A673 (cell line): ENCODE measurements around the gene KRTAP10-5. TPM values are rescaled to one million over a fixed set of nuclear protein-coding genes. Genes with fewer than 3 reads are reported as not detected.
"Not testable (repeated sequence)": the region's sequence is repeated elsewhere in the genome, so short reads cannot be mapped to it uniquely, and the experiment has no call there.

Source experiments
- BruUV-seq: library from RNA; stranded (reverse); fragments of 400-500 nt; replicated peaks from 2 replicates; lab custom pipeline; 2021; lab: Mats Ljungman, UMichigan
- CTCF ChIA-PET: fragments of 300-600 bp; sonication (Branson Sonifier 250); formaldehyde crosslinking; loops from one replicate; lab custom pipeline; 2022; ENCODE audit warnings: antibody characterized with exemption; lab: Charles Lee
- POLR2A ChIA-PET: fragments of 300-600 bp; sonication (Branson Sonifier 250); formaldehyde crosslinking; loops from one replicate; lab custom pipeline; 2022; ENCODE audit warnings: antibody characterized with exemption; ENCODE audit not compliant: low non-redundant PET; lab: Charles Lee
- DNase-seq: peaks from one replicate; pipeline ENCODE4 v3.0.0-alpha.2; 2015; ENCODE audit warnings: low spot score
- H3K27ac ChIP-seq: fragments of 200-600 bp; sonication (generic); 2 replicates; pipeline ENCODE4 v1.5.1; 2016; ENCODE audit warnings: mixed run types, low read depth, mild to moderate bottlenecking, mixed read lengths, antibody characterized with exemption, low read length; ENCODE audit not compliant: poor library complexity, severe bottlenecking
- H3K27me3 ChIP-seq: fragments of 200-600 bp; sonication (generic); replicated peaks from 2 replicates; pipeline ENCODE4 v1.6.1; 2017; ENCODE audit warnings: mixed run types, low read depth, mild to moderate bottlenecking, mixed read lengths, antibody characterized with exemption, low read length; ENCODE audit not compliant: insufficient read depth, poor library complexity
- H3K36me3 ChIP-seq: fragments of 200-600 bp; sonication (generic); 2 replicates; pipeline ENCODE4 v1.6.1; 2016; ENCODE audit warnings: mixed run types, mild to moderate bottlenecking, mixed read lengths, antibody characterized with exemption, low read length; ENCODE audit not compliant: insufficient read depth, poor library complexity, severe bottlenecking
- H3K4me1 ChIP-seq: fragments of 200-600 bp; sonication (generic); 2 replicates; pipeline ENCODE4 v1.6.1; 2017; ENCODE audit warnings: mixed run types, mild to moderate bottlenecking, mixed read lengths, antibody characterized with exemption, low read length; ENCODE audit not compliant: insufficient read depth, poor library complexity, severe bottlenecking
- H3K4me3 ChIP-seq: fragments of 200-600 bp; sonication (generic); 2 replicates; pipeline ENCODE4 v1.5.1; 2016; ENCODE audit warnings: low read depth, mixed run types, mild to moderate bottlenecking, mixed read lengths, low read length; ENCODE audit not compliant: poor library complexity, severe bottlenecking
- H3K9me3 ChIP-seq: fragments of 200-600 bp; sonication (generic); 2 replicates; pipeline ENCODE4 v1.6.1; 2016; ENCODE audit warnings: mixed run types, low read depth, mild to moderate bottlenecking, mixed read lengths, antibody characterized with exemption, low read length; ENCODE audit not compliant: poor library complexity, severe bottlenecking
- CTCF ChIP-seq: fragments of 300-800, 200-600 bp; sonication (generic); conservative IDR thresholded peaks from 2 replicates; pipeline ENCODE4 v1.5.1; 2017; ENCODE audit warnings: low read depth, mild to moderate bottlenecking, antibody characterized with exemption, low read length, moderate library complexity, mixed read lengths
- EZH2 ChIP-seq: fragments of 200-600 bp; sonication (generic); IDR thresholded peaks from 2 replicates; pipeline ENCODE4 v1.6.1; 2017; ENCODE audit warnings: borderline replicate concordance, low read depth, mild to moderate bottlenecking, mixed read lengths, antibody characterized with exemption, low read length; ENCODE audit not compliant: poor library complexity, severe bottlenecking
- intact Hi-C: fragments of 100-400 bp; cut with micrococcal nuclease; formaldehyde crosslinking; loops from one replicate; pipeline ENCODE4 v1.10.0; 2022; ENCODE audit not compliant: unreplicated experiment
- total RNA-seq: library from RNA; stranded (reverse); gene quantifications from 2 replicates; pipeline ENCODE4 v1.2.3, GENCODE V29; 2021

KRTAP10-5 gene
- total RNA-seq, 1 experiment from 2014 or later = not detected

- BruUV-seq = no TSS peak
- no peaks in the 10 kb centered on the region for H3K9me3 ChIP-seq
These were observed 28.3 kb downstream of the KRTAP10-5 start for GRCh38 chr21:44552136-44552535.

GRCh38 chr21:44551340-44551961 is 29.0 kb downstream of the KRTAP10-5 start, which contains the start of gene KRTAP10-2:
Gene KRTAP10-2 (minus strand): TSS chr21:44551505. CDS start chr21:44551458, 47 bp downstream.
- intact Hi-C loops = no loop called here
- no peak for DNase-seq
- Histone ChIP-seq H3K4me1 (no peaks in the 10 kb centered on the region), H3K27ac (no peak within 1 kb of the TSS), H3K9me3 (no peaks in the 10 kb centered on the region), H3K4me3 (no peak within 1 kb of the TSS), H3K36me3 (no peaks in the 10 kb centered on the region), H3K27me3 (no peaks in the 10 kb centered on the region)
- no TSS peak for BruUV-seq
- TF ChIP-seq EZH2 = no peak
- TF ChIP-seq CTCF = no peak
- POLR2A ChIA-PET = interaction anchor here (0.6 kb wide), 1 partner anchor 12 kb away, joined by 3 read pairs; the partner anchor contains the start of gene KRTAP10-1
- CTCF ChIA-PET = no interaction called here

More at GRCh38 chr21:44552136-44552535, 28.3 kb downstream of the KRTAP10-5 start:
- TF ChIP-seq EZH2 (no peak), CTCF (no peak)
- DNase-seq = no peak
- Histone ChIP-seq H3K27me3 (no peaks in the 10 kb centered on the region), H3K4me1 (no peaks in the 10 kb centered on the region), H3K4me3 (no peak overlapping the region), H3K27ac (no peak overlapping the region), H3K36me3 (no peaks in the 10 kb centered on the region)
- POLR2A ChIA-PET = no interaction called here
- CTCF ChIA-PET = no interaction called here
- intact Hi-C loops = no loop called here

- BruUV-seq = no TSS peak
- intact Hi-C loops = no loop called here
- POLR2A ChIA-PET = no interaction called here
- TF ChIP-seq CTCF (no peak), EZH2 (no peak)
- Histone ChIP-seq H3K9me3 (no peaks in the 10 kb centered on the region), H3K4me3 (no peak overlapping the region), H3K27ac (no peak overlapping the region), H3K27me3 (no peaks in the 10 kb centered on the region), H3K4me1 (no peaks in the 10 kb centered on the region), H3K36me3 (no peaks in the 10 kb centered on the region)
- CTCF ChIA-PET = no interaction called here
- DNase-seq = no peak
These were observed 29.6 kb downstream of the KRTAP10-5 start for GRCh38 chr21:44550807-44551206.

- H3K4me1 ChIP-seq, intact Hi-C loops, CTCF ChIA-PET, H3K27me3 ChIP-seq, H3K4me3 ChIP-seq, DNase-seq, H3K36me3 ChIP-seq, POLR2A ChIA-PET, BruUV-seq, H3K9me3 ChIP-seq, H3K27ac ChIP-seq: not testable (repeated sequence)
These were observed 30.1 kb downstream of the KRTAP10-5 start for GRCh38 chr21:44550285-44550684.
